Right lobe of liver (tissue), 6 donors: ENCODE measurements around the gene KLHL10. TPM values are rescaled to one million over a fixed set of nuclear protein-coding genes. Genes with fewer than 3 reads are reported as not detected.

Experiments
- ATAC-seq, 4 donors: fragments of 200-7000 bp; cut with Tn5 transposase; one replicate each; pipeline ENCODE4 v1.9.1; 2020; ENCODE audit warnings: mild to moderate bottlenecking in 4 of 4, moderate library complexity in 4 of 4
- DNase-seq, 3 donors: peaks; one replicate each; pipeline ENCODE4 v3.0.0-alpha.2; 2020
- H3K27ac ChIP-seq, 3 donors: fragments of 200-600 bp; one replicate each; pipeline ENCODE4 v1.8.0; 2022
- H3K27me3 ChIP-seq, 2 donors: fragments of 200-600 bp; one replicate each; pipeline ENCODE4 v1.8.0; 2022
- H3K36me3 ChIP-seq, 4 donors: fragments of 200-600 bp; sonication (generic) in 1 of 4; one replicate each; pipeline versions ENCODE4 v1.5.1 to v1.8.0; 2017 to 2022; ENCODE audit warnings: control low read depth in 1 of 4
- H3K4me1 ChIP-seq, 4 donors: fragments of 200-600 bp; sonication (generic) in 1 of 4; one replicate each; pipeline versions ENCODE4 v1.5.1 to v1.8.0; 2017 to 2022; ENCODE audit warnings: control low read depth in 1 of 4
- H3K4me3 ChIP-seq, 3 donors: fragments of 200-600 bp; one replicate each; pipeline ENCODE4 v1.8.0; 2022
- H3K9me3 ChIP-seq, 4 donors: fragments of 200-600 bp; sonication (generic) in 1 of 4; one replicate each; pipeline versions ENCODE4 v1.5.1 to v1.8.0; 2017 to 2022; ENCODE audit warnings: control low read depth in 1 of 4
- CTCF ChIP-seq, 4 donors: fragments of 200-600 bp in 3 of 4; fragments of 450-650 bp in 1 of 4; IDR thresholded peaks; one replicate each; pipeline versions ENCODE4 v1.5.1 to v1.8.0; 2016 to 2022; ENCODE audit warnings: antibody characterized with exemption in 4 of 4, mild to moderate bottlenecking in 2 of 4
- POLR2A ChIP-seq: fragments of 450-650 bp; IDR thresholded peaks from one replicate; pipeline ENCODE4 v1.6.1; 2017; ENCODE audit warnings: antibody characterized with exemption, mild to moderate bottlenecking
- WGBS: methylation state at CpG from one replicate; pipeline ENCODE4 v1.1.6; 2018; ENCODE audit warnings: low coverage, low lambda C conversion rate; ENCODE audit not compliant: insufficient coverage; ENCODE audit errors: missing lambda C conversion rate; 5-methylcytosine and 5-hydroxymethylcytosine counted together
- intact Hi-C, 2 donors: fragments of 100-400 bp; cut with DNase I; formaldehyde crosslinking; loops; one replicate each; pipeline versions ENCODE4 v1.11.2 to v1.14.1; 2022
- total RNA-seq, 6 experiments: library from RNA; depleted of rRNA in 2 of 6; stranded (reverse); fragments of >200 nt in 2 of 6; fragmentation: NEBNext Ultra II Directional in 3 of 6; extraction: Animal tissue kit (Norgen Biotek cat#: 25700) in 3 of 6; gene quantifications; one replicate each; pipeline versions ENCODE4 v1.1.0 to v1.2.4, GENCODE V29; 2016 to 2023
- donor health status: DM: no; HTN: yes; CAD: no.
- donor health status: DM: no; HTN: no; CAD: no.
- donor health status: DM: no; HTN: no; CAD: no.
- donor health status: DM: no; HTN: yes; CAD: no.
- donor health status: DM: no; HTN: yes; CAD: no.

KLHL10 gene
- total RNA-seq, 6 experiments from 2014 or later = not detected

- TF ChIP-seq POLR2A = no peak
- TF ChIP-seq CTCF (IDR thresholded peaks at IDR 0.05) = no peak
- intact Hi-C loops = loop anchor here (5.0 kb wide), 1 partner anchor 63 kb away; no protein-coding TSS in a partner anchor
- Histone ChIP-seq H3K36me3 (no peaks in the 10 kb centered on the region), H3K27me3 (no peaks in the 10 kb centered on the region), H3K9me3 (no peaks in the 10 kb centered on the region), H3K4me3 (no peak overlapping the region), H3K4me1 (peaks cover 0 to 6% (median 3%) of the 10 kb centered on the region in 4 donors), H3K27ac (no peak overlapping the region)
- WGBS = 72% methylated on average over 13 of the region's 18 CpGs
- ATAC-seq = peak in 3 of 4 donors; percentile 8 to 18 (median 14)
- DNase-seq = no peak
Measured at GRCh38 chr17:41800601-41801373, 36.8 kb upstream of the KLHL10 start.

- WGBS = 0% methylated on average over 3 of the region's 14 CpGs
- DNase-seq (peak; percentile 77 to 82 (median 81)), ATAC-seq (peak; percentile 89 to 97 (median 94))
- H3K4me3 ChIP-seq = no peak overlapping the region
- H3K36me3 ChIP-seq = no peaks in the 10 kb centered on the region
- no peak overlapping the region for H3K27ac ChIP-seq
- intact Hi-C loops = loop anchor here (5.0 kb wide), 1 partner anchor 64 kb away; no protein-coding TSS in a partner anchor
- H3K4me1 ChIP-seq = peaks cover 0 to 6% (median 3%) of the 10 kb centered on the region in 4 donors
- TF ChIP-seq POLR2A (no peak), CTCF (IDR thresholded peaks at IDR 0.05) (peak; percentile 93 to 98 (median 96))
- no peaks in the 10 kb centered on the region for H3K9me3 ChIP-seq
- H3K27me3 ChIP-seq = no peaks in the 10 kb centered on the region
Measured at GRCh38 chr17:41801374-41802271, 36.0 kb upstream of the KLHL10 start.

- H3K27ac ChIP-seq = no peak overlapping the region
Measured at GRCh38 chr17:41803049-41804020, 34.3 kb upstream of the KLHL10 start.

More at GRCh38 chr17:41803049-41804020, 34.3 kb upstream of the KLHL10 start:
- no peaks in the 10 kb centered on the region for H3K27me3 ChIP-seq
- H3K9me3 ChIP-seq = no peaks in the 10 kb centered on the region
- H3K4me3 ChIP-seq = no peak overlapping the region
- intact Hi-C loops = loop anchor here (5.0 kb wide), 1 partner anchor 66 kb away; no protein-coding TSS in a partner anchor
- no peaks in the 10 kb centered on the region for H3K36me3 ChIP-seq
- WGBS = 64% methylated on average over 8 of the region's 24 CpGs
- TF ChIP-seq CTCF (IDR thresholded peaks at IDR 0.05) (no peak), POLR2A (no peak)
- DNase-seq (no peak), ATAC-seq (peak in 1 of 4 donors; percentile 33)
- peaks cover 0 to 6% (median 3%) of the 10 kb centered on the region in 4 donors for H3K4me1 ChIP-seq
